Upper lobe of right lung (tissue), 1 donor: ENCODE results near the gene MDP1. TPM values are rescaled to one million over a fixed set of nuclear protein-coding genes. Genes with fewer than 3 reads are reported as not detected.

Experiments used
- ATAC-seq: fragments of 200-7000 bp; cut with Tn5 transposase; one replicate; pipeline ENCODE4 v1.9.1; 2020; ENCODE audit warnings: mild to moderate bottlenecking, moderate library complexity
- DNase-seq: peaks from one replicate; pipeline ENCODE4 v3.0.0-alpha.2; 2020
- H3K27ac ChIP-seq: fragments of 200-600 bp; one replicate; pipeline ENCODE4 v1.8.0; 2022
- H3K27me3 ChIP-seq: fragments of 200-600 bp; one replicate; pipeline ENCODE4 v1.8.0; 2022; ENCODE audit warnings: mild to moderate bottlenecking
- H3K36me3 ChIP-seq: fragments of 200-600 bp; one replicate; pipeline ENCODE4 v1.8.0; 2022
- H3K4me1 ChIP-seq: fragments of 200-600 bp; one replicate; pipeline ENCODE4 v1.8.0; 2022
- H3K4me3 ChIP-seq: fragments of 200-600 bp; one replicate; pipeline ENCODE4 v1.8.0; 2022; ENCODE audit warnings: mild to moderate bottlenecking
- H3K9me3 ChIP-seq: fragments of 200-600 bp; one replicate; pipeline ENCODE4 v1.8.0; 2022
- CTCF ChIP-seq: fragments of 200-600 bp; IDR thresholded peaks from one replicate; pipeline ENCODE4 v1.8.0; 2022; ENCODE audit warnings: antibody characterized with exemption
- intact Hi-C: fragments of 100-400 bp; cut with DNase I; formaldehyde crosslinking; loops from one replicate; pipeline ENCODE4 v1.11.0; 2022
- long read RNA-seq: library from polyadenylated mRNA; unstranded; transcript quantifications from one replicate; pipeline ENCODE4 v2.0.0, GENCODE V29; 2021
- total RNA-seq: library from RNA; stranded (reverse); fragmentation: NEBNext Ultra II Directional; extraction: Animal tissue kit (Norgen Biotek cat#: 25700); gene quantifications from one replicate; pipeline ENCODE4 v1.2.1, GENCODE V29; 2021
- donor health status: DM: no; HTN: yes; CAD: no; lungs with severe emphysema.

The MDP1 gene
- total RNA-seq, result 17.8 TPM
- long read RNA-seq, transcript MDP1-201 (6 exons, 730 nt), result major isoform, 5 of 8 reads
- long read RNA-seq, partial matches to known transcripts, result 1 of 8 reads
- long read RNA-seq, other reads (novel, unspliced or antisense), result 1 of 8 reads

- peak within 1 kb of the TSS; percentile 73 for H3K4me3 ChIP-seq
- H3K27ac ChIP-seq, result peak within 1 kb of the TSS; percentile 86
- H3K4me1 ChIP-seq, result peaks cover 10% of the 10 kb centered on the region
- peak; percentile 59 for TF ChIP-seq CTCF
- H3K9me3 ChIP-seq, result no peaks in the 10 kb centered on the region
- peaks cover 15% of the 10 kb centered on the region for H3K36me3 ChIP-seq
- peak; percentile 92 for DNase-seq
- intact Hi-C loops, result no loop called here
- peak; percentile 85 for ATAC-seq
- no peaks in the 10 kb centered on the region for H3K27me3 ChIP-seq
Observed at GRCh38 chr14:24215495-24216344, at the start of gene MDP1. Gene MDP1, minus strand, starts transcription at chr14:24216066. Its CDS starts 111 bp downstream, at chr14:24215955.

- TF ChIP-seq CTCF, result no peak
- DNase-seq (no peak), ATAC-seq (no peak)
- peaks cover 35% of the 10 kb centered on the region for H3K36me3 ChIP-seq
- H3K4me1 ChIP-seq, result no peaks in the 10 kb centered on the region
- H3K27me3 ChIP-seq, result no peaks in the 10 kb centered on the region
- H3K4me3 ChIP-seq, result no peak overlapping the region
- H3K27ac ChIP-seq, result no peak overlapping the region
- intact Hi-C loops, result no loop called here
- no peaks in the 10 kb centered on the region for H3K9me3 ChIP-seq
Observed at GRCh38 chr14:24264298-24264697, 48.4 kb upstream of the MDP1 start.

GRCh38 chr14:24263848-24264247 lies 48.0 kb upstream of the MDP1 start:
- Histone ChIP-seq H3K36me3 (peaks cover 31% of the 10 kb centered on the region), H3K9me3 (no peaks in the 10 kb centered on the region), H3K27me3 (no peaks in the 10 kb centered on the region), H3K4me1 (peaks cover 4% of the 10 kb centered on the region), H3K27ac (no peak overlapping the region), H3K4me3 (no peak overlapping the region)
- DNase-seq, result no peak
- no peak for TF ChIP-seq CTCF
- intact Hi-C loops, result no loop called here
- ATAC-seq, result no peak

- H3K9me3 ChIP-seq, result no peaks in the 10 kb centered on the region
- no peak for TF ChIP-seq CTCF
- H3K27ac ChIP-seq, result no peak within 1 kb of the TSS
- no peaks in the 10 kb centered on the region for H3K27me3 ChIP-seq
- H3K4me3 ChIP-seq, result no peak within 1 kb of the TSS
- intact Hi-C loops, result no loop called here
- DNase-seq (no peak), ATAC-seq (no peak)
- peaks cover 5% of the 10 kb centered on the region for H3K4me1 ChIP-seq
- H3K36me3 ChIP-seq, result peaks cover 28% of the 10 kb centered on the region
Observed at GRCh38 chr14:24262821-24263733, 47.2 kb upstream of the MDP1 start, which contains the start of gene TGM1. Gene TGM1, minus strand, starts transcription at chr14:24263177. Its CDS starts 825 bp downstream, at chr14:24262352.

- no peak overlapping the region for H3K4me3 ChIP-seq
- intact Hi-C loops, result no loop called here
- H3K27me3 ChIP-seq, result no peaks in the 10 kb centered on the region
- H3K27ac ChIP-seq, result no peak overlapping the region
- peaks cover 20% of the 10 kb centered on the region for H3K36me3 ChIP-seq
- ATAC-seq (no peak), DNase-seq (no peak)
- peaks cover 5% of the 10 kb centered on the region for H3K4me1 ChIP-seq
- no peak for TF ChIP-seq CTCF
- no peaks in the 10 kb centered on the region for H3K9me3 ChIP-seq
Observed at GRCh38 chr14:24261969-24262327, 46.1 kb upstream of the MDP1 start.
